H1 (cell line): Measurements from ENCODE around the gene DOK1. TPM values are rescaled to one million over a fixed set of nuclear protein-coding genes. Genes with fewer than 3 reads are reported as not detected.

ENCODE experiments used
- CTCF ChIA-PET: fragments of 300-600 bp; sonication (Branson Sonifier 250); formaldehyde crosslinking; loops from one replicate; lab custom pipeline; 2021; ENCODE audit not compliant: partially characterized antibody; lab: Charles Lee
- POLR2A ChIA-PET: fragments of 300-600 bp; sonication (Branson Sonifier 250); formaldehyde crosslinking; loops from one replicate; lab custom pipeline; 2021; ENCODE audit warnings: inconsistent platforms; ENCODE audit not compliant: partially characterized antibody; lab: Charles Lee
- DNase-seq, 2 experiments: peaks; one replicate each; pipeline versions ENCODE4 v3.0.0 to v3.0.0-alpha.2; 2010 to 2022; ENCODE audit warnings: low spot score in 2 of 2, low read depth in 1 of 2, mixed read lengths in 1 of 2
- FAIRE-seq: peaks from 2 replicates; lab custom pipeline; 2011; peaks lifted over from hg19 to GRCh38; lab: Jason Lieb, UNC
- H2AFZ ChIP-seq: 2 replicates; pipeline ENCODE4 v1.8.1; 2012; ENCODE audit warnings: low read length, inconsistent platforms
- H2AK5ac ChIP-seq: 2 replicates; pipeline ENCODE4 v1.6.1; 2013; ENCODE audit warnings: low read depth, low read length
- H2BK120ac ChIP-seq: replicated peaks from 2 replicates; pipeline ENCODE3; 2013; ENCODE audit warnings: low read depth, low read length, inconsistent platforms
- H2BK12ac ChIP-seq: 2 replicates; pipeline ENCODE4 v1.6.1; 2013; ENCODE audit warnings: low read depth, low read length
- H2BK15ac ChIP-seq: 2 replicates; pipeline ENCODE4 v1.6.1; 2013; ENCODE audit warnings: low read length
- H2BK20ac ChIP-seq: 2 replicates; pipeline ENCODE4 v1.6.1; 2013; ENCODE audit warnings: low read length
- H2BK5ac ChIP-seq: 2 replicates; pipeline ENCODE4 v1.6.1; 2013; ENCODE audit warnings: low read depth, low read length
- H3K14ac ChIP-seq: 2 replicates; pipeline ENCODE4 v1.6.1; 2013; ENCODE audit warnings: inconsistent platforms; ENCODE audit not compliant: insufficient read length
- H3K18ac ChIP-seq: 2 replicates; pipeline ENCODE4 v1.6.1; 2013; ENCODE audit warnings: low read length; ENCODE audit errors: extremely low read depth
- H3K23ac ChIP-seq: 2 replicates; pipeline ENCODE4 v1.6.1; 2013; ENCODE audit warnings: inconsistent platforms; ENCODE audit not compliant: insufficient read length
- H3K23me2 ChIP-seq: 2 replicates; pipeline ENCODE4 v1.6.1; 2013; ENCODE audit warnings: low read depth, low read length
- H3K27ac ChIP-seq: 2 replicates; pipeline ENCODE4 v1.6.1; 2011; ENCODE audit warnings: low read depth, low read length, inconsistent platforms
- H3K27me3 ChIP-seq, 4 experiments: replicated peaks in 1 of 4; 1 replicate in 1 of 4; 2 replicates in 3 of 4; pipeline versions ENCODE4 v1.6.1 to v1.8.1; 2011 to 2013; ENCODE audit warnings: low read length in 3 of 4, mild to moderate bottlenecking in 3 of 4, inconsistent platforms in 2 of 4, mixed read lengths in 2 of 4, moderate library complexity in 1 of 4; ENCODE audit not compliant: control insufficient read depth in 3 of 4, insufficient read depth in 3 of 4; ENCODE audit errors: extremely low read depth in 1 of 4
- H3K36me3 ChIP-seq, 4 experiments: 2 replicates each; pipeline versions ENCODE4 v1.6.1 to v1.8.1; 2011 to 2013; ENCODE audit warnings: mild to moderate bottlenecking in 4 of 4, low read length in 3 of 4, moderate library complexity in 2 of 4, control low read depth in 1 of 4, inconsistent platforms in 1 of 4; ENCODE audit not compliant: insufficient read depth in 4 of 4, control insufficient read depth in 2 of 4
- H3K4ac ChIP-seq: replicated peaks from 2 replicates; pipeline ENCODE3; 2013; ENCODE audit warnings: low read length, low read depth, mixed read lengths, inconsistent platforms; ENCODE audit not compliant: insufficient read length
- H3K4me1 ChIP-seq, 4 experiments: replicated peaks in 1 of 4; 1 replicate in 1 of 4; 2 replicates in 3 of 4; pipeline versions ENCODE4 v1.6.1 to v1.8.1; 2011 to 2013; ENCODE audit warnings: low read length in 3 of 4, inconsistent platforms in 2 of 4, mixed read lengths in 1 of 4; ENCODE audit not compliant: insufficient read depth in 4 of 4, control insufficient read depth in 3 of 4
- H3K4me2 ChIP-seq, 2 experiments: 2 replicates each; pipeline versions ENCODE4 v1.6.1 to v1.8.1; 2011 to 2013; ENCODE audit warnings: low read depth in 2 of 2, low read length in 2 of 2, control low read depth in 1 of 2, inconsistent platforms in 1 of 2, mild to moderate bottlenecking in 1 of 2; ENCODE audit not compliant: insufficient read depth in 1 of 2
- H3K4me3 ChIP-seq, 4 experiments: fragments of 200-600, 300-600 bp in 1 of 4; sonication (generic), shearing (Covaris generic), sonication (Bioruptor Twin) in 1 of 4; 2 replicates each; pipeline versions ENCODE4 v1.5.1 to v1.8.1; 2011 to 2016; ENCODE audit warnings: low read length in 4 of 4, low read depth in 3 of 4, control low read depth in 2 of 4, inconsistent platforms in 2 of 4, mild to moderate bottlenecking in 2 of 4, mixed read lengths in 1 of 4, moderate library complexity in 1 of 4; ENCODE audit not compliant: insufficient read depth in 2 of 4; ENCODE audit errors: extremely low read depth in 1 of 4
- H3K56ac ChIP-seq: replicated peaks from 2 replicates; pipeline ENCODE3; 2013; ENCODE audit warnings: low read depth, mild to moderate bottlenecking, mixed read lengths, low read length, inconsistent platforms; ENCODE audit not compliant: insufficient read length
- H3K79me1 ChIP-seq: 2 replicates; pipeline ENCODE4 v1.6.1; 2013; ENCODE audit warnings: low read depth, low read length, control low read depth
- H3K79me2 ChIP-seq, 2 experiments: 2 replicates each; pipeline versions ENCODE4 v1.6.1 to v1.8.1; 2012 to 2013; ENCODE audit warnings: low read length in 2 of 2, mild to moderate bottlenecking in 2 of 2, inconsistent platforms in 1 of 2; ENCODE audit not compliant: insufficient read depth in 2 of 2, control insufficient read depth in 1 of 2
- H3K9ac ChIP-seq, 4 experiments: replicated peaks in 1 of 4; 1 replicate in 1 of 4; 2 replicates in 3 of 4; pipeline versions ENCODE4 v1.6.1 to v1.8.1; 2011 to 2013; ENCODE audit warnings: low read depth in 3 of 4, low read length in 3 of 4, control low read depth in 2 of 4, mild to moderate bottlenecking in 2 of 4, moderate library complexity in 2 of 4, inconsistent platforms in 1 of 4; ENCODE audit errors: extremely low read depth in 1 of 4
- H3K9me3 ChIP-seq, 2 experiments: 2 replicates each; pipeline versions ENCODE4 v1.6.1 to v1.8.1; 2012 to 2013; ENCODE audit warnings: mild to moderate bottlenecking in 2 of 2, moderate library complexity in 2 of 2, control low read depth in 1 of 2, inconsistent platforms in 1 of 2, low read depth in 1 of 2, low read length in 1 of 2, mixed read lengths in 1 of 2; ENCODE audit not compliant: insufficient read depth in 2 of 2
- H4K20me1 ChIP-seq, 2 experiments: replicated peaks in 1 of 2; 2 replicates each; pipeline versions ENCODE3 to v1.8.1; 2011 to 2013; ENCODE audit warnings: inconsistent platforms in 2 of 2, low read length in 2 of 2, mild to moderate bottlenecking in 1 of 2; ENCODE audit not compliant: insufficient read depth in 2 of 2, control insufficient read depth in 1 of 2
- H4K5ac ChIP-seq: 2 replicates; pipeline ENCODE4 v1.6.1; 2013; ENCODE audit warnings: low read length, low read depth, mixed read lengths, inconsistent platforms; ENCODE audit not compliant: insufficient read length
- H4K8ac ChIP-seq: 2 replicates; pipeline ENCODE4 v1.8.0; 2013; ENCODE audit warnings: mild to moderate bottlenecking, moderate library complexity, low read length, inconsistent platforms; ENCODE audit not compliant: insufficient read depth; ENCODE audit errors: extremely low read depth
- H4K91ac ChIP-seq: replicated peaks from 2 replicates; pipeline ENCODE3; 2013; ENCODE audit warnings: low read length, mixed read lengths, inconsistent platforms; ENCODE audit not compliant: insufficient read length
- CEBPB ChIP-seq: IDR thresholded peaks from 2 replicates; pipeline ENCODE4 v1.6.1; 2012; ENCODE audit warnings: low read depth, low read length
- E2F6 ChIP-seq: IDR thresholded peaks from 2 replicates; pipeline ENCODE4 v1.6.1; 2012; ENCODE audit warnings: inconsistent platforms
- WGBS, 2 experiments: shearing (Covaris generic) in 1 of 2; methylation state at CpG; one replicate each; pipeline versions ENCODE4 v1.1.6 to v1.1.7; 2013 to 2015; ENCODE audit warnings: low lambda C conversion rate in 2 of 2, mixed read lengths in 2 of 2, inconsistent platforms in 1 of 2, low coverage in 1 of 2, missing lambda C conversion rate in 1 of 2; ENCODE audit not compliant: insufficient replicate concordance in 2 of 2, insufficient coverage in 1 of 2, insufficient read length in 1 of 2; ENCODE audit errors: extremely low coverage in 1 of 2, missing lambda C conversion rate in 1 of 2; 5-methylcytosine and 5-hydroxymethylcytosine counted together
- polyA plus RNA-seq, 7 experiments: library from polyadenylated mRNA; depleted of rRNA in 3 of 7; stranded (reverse) in 5 of 7; unstranded in 2 of 7; fragments of >200 nt in 5 of 7; fragments of 200-250 nt in 2 of 7; gene quantifications; 1 replicate in 5 of 7; 2 replicates in 1 of 7; 4 replicates in 1 of 7; pipeline versions ENCODE4 v1.2.1 to v1.2.3, GENCODE V29; 2011 to 2013; ENCODE audit warnings: missing spikeins in 2 of 7, mixed read lengths in 2 of 7
- total RNA-seq: library from RNA; stranded (reverse); fragmentation: NEBNext Ultra II Directional; extraction: Animal tissue kit (Norgen Biotek cat#: 25700); gene quantifications from 2 replicates; pipeline ENCODE4 v1.2.1, GENCODE V29; 2021

The DOK1 gene
- total and polyA plus RNA-seq, 2 of the 8 experiments (the other 6 are each of a cell fraction or from before 2014, with no cell fraction given) = 11.0 to 14.3 TPM

- CTCF ChIA-PET = interaction anchor here (1.0 to 1.7 kb wide), 5 partner anchors 9 to 63 kb away, joined by 3 to 4 read pairs (median 3); partner anchors contain the start of genes AUP1 and HTRA2
These were observed 15.6 kb upstream of the DOK1 start for GRCh38 chr2:74538881-74539339.

More at GRCh38 chr2:74538881-74539339, 15.6 kb upstream of the DOK1 start:
- no peak for DNase-seq
- POLR2A ChIA-PET = interaction anchor here (1.0 to 2.9 kb wide), 8 partner anchors 9 to 117 kb away, joined by 3 to 19 read pairs (median 4); partner anchors contain the start of genes AUP1, C2orf81, CCDC142 and HTRA2
- Histone ChIP-seq H4K8ac (no peak overlapping the region), H3K18ac (no peak overlapping the region), H3K4me2 (no peak overlapping the region), H3K36me3 (peaks cover 0 to 4% (median 1%) of the 10 kb centered on the region in 4 experiments; a peak in 3 of 8 replicates), H3K79me2 (no peaks in the 10 kb centered on the region), H4K20me1 (peaks cover 3 to 7% of the 10 kb centered on the region in 2 experiments), H2BK15ac (no peak overlapping the region), H3K9me3 (no peaks in the 10 kb centered on the region), H4K91ac (no peak overlapping the region), H3K23me2 (no peaks in the 10 kb centered on the region; the same call in 1 of the 2 replicates), H2BK12ac (no peak overlapping the region), H2AFZ (no peak overlapping the region), H2AK5ac (no peak overlapping the region), H2BK5ac (no peak overlapping the region)
- TF ChIP-seq CEBPB (peak; percentile 90), E2F6 (no peak)
- TF ChIP-seq, all 59 proteins: peak for 1
- Histone ChIP-seq H3K27ac (no peak overlapping the region), H3K27me3 (no peaks in the 10 kb centered on the region; a peak in 1 of 7 replicates), H3K14ac (no peak overlapping the region), H2BK20ac (no peak overlapping the region), H3K9ac (no peak overlapping the region), H3K23ac (no peak overlapping the region), H2BK120ac (no peak overlapping the region), H3K4me3 (no peak overlapping the region), H3K4me1 (no peaks in the 10 kb centered on the region; a peak in 1 of 7 replicates), H4K5ac (no peak overlapping the region), H3K4ac (no peak overlapping the region), H3K56ac (no peak overlapping the region), H3K79me1 (no peaks in the 10 kb centered on the region)
- FAIRE-seq = no peak
- 90% methylated on average over 7 of the region's 7 CpGs; no CpG with 5 or more reads in 1 of the 2 experiments for WGBS, 2 experiments
